GM12878 (cell line): ENCODE data around the gene LKAAEAR1. TPM values are rescaled to one million over a fixed set of nuclear protein-coding genes. Genes with fewer than 3 reads are reported as not detected.

Experiments used
- ATAC-seq: fragments of 200-7000 bp; cut with Tn5 transposase; 3 replicates; pipeline ENCODE4 v1.9.1; 2020; ENCODE audit warnings: mild to moderate bottlenecking, moderate library complexity
- BruUV-seq: library from RNA; stranded (reverse); fragments of 400-500 nt; replicated peaks from 2 replicates; lab custom pipeline; 2021; lab: Mats Ljungman, UMichigan
- CTCF ChIA-PET: fragments of 300-600 bp; sonication (Branson Sonifier 250); formaldehyde crosslinking; extraction: SDS; loops from one replicate; lab custom pipeline; 2021; ENCODE audit warnings: inconsistent platforms; lab: Yijun Ruan, JAX
- POLR2A ChIA-PET: fragments of 350-600 bp; formaldehyde crosslinking; extraction: SDS; loops from one replicate; lab custom pipeline; 2021; ENCODE audit warnings: inconsistent platforms; lab: Charles Lee
- RAD21 ChIA-PET: fragments of 300-600 bp; sonication (Branson Sonifier 250); formaldehyde crosslinking; loops from one replicate; lab custom pipeline; 2023; ENCODE audit warnings: antibody characterized with exemption; ENCODE audit not compliant: unreplicated experiment; lab: Charles Lee
- SMC1A ChIA-PET: fragments of 300-600 bp; sonication (Branson Sonifier 250); formaldehyde crosslinking; loops from one replicate; lab custom pipeline; 2023; ENCODE audit not compliant: unreplicated experiment, uncharacterized antibody; lab: Charles Lee
- DNase-seq: peaks from one replicate; pipeline ENCODE4 v3.0.0-alpha.2; 2011; ENCODE audit warnings: low read depth, low spot score
- FAIRE-seq: peaks from 3 replicates; lab custom pipeline; 2011; peaks lifted over from hg19 to GRCh38; lab: Jason Lieb, UNC
- H2AFZ ChIP-seq: 2 replicates; pipeline ENCODE4 v1.6.0; 2011; ENCODE audit warnings: low read depth, low read length, control low read depth; ENCODE audit not compliant: control insufficient read depth
- H3K27ac ChIP-seq: 2 replicates; pipeline ENCODE4 v1.5.1; 2011; ENCODE audit warnings: control low read depth; ENCODE audit not compliant: control insufficient read depth, insufficient read depth
- H3K27me3 ChIP-seq, 2 experiments: replicated peaks in 1 of 2; 2 replicates each; pipeline versions ENCODE4 v1.6.0 to v1.6.1; 2011; ENCODE audit warnings: low read length in 1 of 2; ENCODE audit not compliant: control insufficient read depth in 2 of 2, insufficient read depth in 2 of 2
- H3K36me3 ChIP-seq, 2 experiments: 2 replicates each; pipeline ENCODE4 v1.5.1; 2011; ENCODE audit warnings: low read length in 1 of 2; ENCODE audit not compliant: control insufficient read depth in 2 of 2, insufficient read depth in 2 of 2
- H3K4me1 ChIP-seq: 2 replicates; pipeline ENCODE4 v1.6.1; 2011; ENCODE audit warnings: mild to moderate bottlenecking, low read length, moderate library complexity, mixed read lengths; ENCODE audit not compliant: control insufficient read depth, insufficient read depth
- H3K4me2 ChIP-seq: 2 replicates; pipeline ENCODE4 v1.6.0; 2011; ENCODE audit warnings: control low read depth; ENCODE audit not compliant: control insufficient read depth, insufficient read depth
- H3K4me3 ChIP-seq: fragments of 200-600 bp; sonication (generic); 2 replicates; pipeline ENCODE4 v1.5.1; 2016
- H3K79me2 ChIP-seq: 2 replicates; pipeline ENCODE4 v1.6.0; 2011; ENCODE audit warnings: low read length; ENCODE audit not compliant: control insufficient read depth, insufficient read depth
- H3K9ac ChIP-seq: 2 replicates; pipeline ENCODE4 v1.8.0; 2011; ENCODE audit warnings: low read length, control low read depth, mixed read lengths; ENCODE audit not compliant: control insufficient read depth, insufficient read depth
- H3K9me3 ChIP-seq: replicated peaks from 3 replicates; pipeline ENCODE4 v1.5.1; 2011; ENCODE audit warnings: mild to moderate bottlenecking, low read length; ENCODE audit not compliant: control insufficient read depth, insufficient read depth
- H4K20me1 ChIP-seq: 2 replicates; pipeline ENCODE4 v1.6.0; 2011; ENCODE audit not compliant: control insufficient read depth, insufficient read depth
- ASH2L ChIP-seq: fragments of 300-600, 200-600 bp; sonication (generic); IDR thresholded peaks from 2 replicates; pipeline ENCODE4 v1.6.1; 2017; ENCODE audit warnings: low read depth, mild to moderate bottlenecking, borderline replicate concordance
- CEBPZ ChIP-seq: fragments of 150-350 bp; IDR thresholded peaks from 2 replicates; pipeline ENCODE4 v1.6.1; 2016; ENCODE audit warnings: low read depth, low read length
- CHD2 ChIP-seq: IDR thresholded peaks from 2 replicates; pipeline ENCODE4 v1.6.1; 2011; ENCODE audit warnings: low read depth, low read length, improper control_type of control experiment, borderline replicate concordance
- E2F4 ChIP-seq: IDR thresholded peaks from 2 replicates; pipeline ENCODE4 v1.6.1; 2012; ENCODE audit warnings: low read depth, low read length, improper control_type of control experiment
- EED ChIP-seq: sonication (generic); IDR thresholded peaks from 2 replicates; pipeline ENCODE4 v1.6.1; 2016; ENCODE audit warnings: antibody characterized with exemption, low read depth
- NFYB ChIP-seq: IDR thresholded peaks from 2 replicates; pipeline ENCODE4 v1.6.1; 2011; ENCODE audit warnings: low read depth, mild to moderate bottlenecking, low read length, improper control_type of control experiment, moderate library complexity; ENCODE audit not compliant: insufficient read depth
- NKRF ChIP-seq: fragments of 450-650 bp; conservative IDR thresholded peaks from 2 replicates; pipeline ENCODE4 v1.6.1; 2017; ENCODE audit warnings: mild to moderate bottlenecking, moderate library complexity
- NRF1 ChIP-seq: conservative IDR thresholded peaks from 2 replicates; pipeline ENCODE4 v1.6.1; 2011; ENCODE audit warnings: mild to moderate bottlenecking, low read depth, low read length, improper control_type of control experiment
- POU2F2 ChIP-seq: IDR thresholded peaks from 3 replicates; pipeline ENCODE4 v1.6.1; 2011; ENCODE audit warnings: low read depth, mild to moderate bottlenecking, low read length, borderline replicate concordance
- RB1 ChIP-seq: fragments of 450-650 bp; formaldehyde crosslinking; IDR thresholded peaks from 2 replicates; pipeline ENCODE4 v1.6.1; 2017; ENCODE audit warnings: mild to moderate bottlenecking, borderline replicate concordance
- SKIL ChIP-seq: fragments of 450-650 bp; IDR thresholded peaks from 2 replicates; pipeline ENCODE4 v1.6.1; 2017; ENCODE audit warnings: mild to moderate bottlenecking, low read depth, inconsistent platforms; ENCODE audit not compliant: poor library complexity, severe bottlenecking
- USF1 ChIP-seq: IDR thresholded peaks from 2 replicates; pipeline ENCODE4 v1.6.1; 2011; ENCODE audit warnings: borderline replicate concordance, low read depth, mild to moderate bottlenecking, moderate library complexity, mixed read lengths, low read length; ENCODE audit not compliant: insufficient read depth; ENCODE audit errors: extremely low read length
- ZNF24 ChIP-seq: fragments of 450-650 bp; IDR thresholded peaks from 2 replicates; pipeline ENCODE4 v1.6.1; 2017; ENCODE audit warnings: antibody characterized with exemption, mild to moderate bottlenecking
- WGBS: methylation state at CpG from one replicate; pipeline ENCODE4 v1.1.6; 2016; ENCODE audit warnings: low lambda C conversion rate; ENCODE audit not compliant: insufficient replicate concordance, insufficient coverage; ENCODE audit errors: missing lambda C conversion rate; 5-methylcytosine and 5-hydroxymethylcytosine counted together
- in situ Hi-C: fragments of 300-500 bp; cut with MboI; formaldehyde crosslinking; loops from 9 replicates; pipeline ENCODE4 v1.14.3; 2018; ENCODE audit warnings: mixed read lengths
- intact Hi-C: fragments of 100-400 bp; cut with micrococcal nuclease; formaldehyde crosslinking; loops from one replicate; pipeline ENCODE4 v1.14.2; 2022; ENCODE audit not compliant: unreplicated experiment
- polyA plus RNA-seq, 11 experiments: library from polyadenylated mRNA; depleted of rRNA in 4 of 11; unstranded in 6 of 11; stranded (reverse) in 5 of 11; fragments of >200 nt; fragmentation: Nextera tagmentation in 4 of 11; fragmentation: Illumina TruSeq in 1 of 11; extraction: Ambion mirVana in 4 of 11; extraction: Trizol in 1 of 11; gene quantifications; 1 replicate in 1 of 11; 2 replicates in 10 of 11; pipeline versions ENCODE4 v1.2.1 to v1.2.3, GENCODE V29; 2011 to 2016; ENCODE audit warnings: inconsistent platforms in 2 of 11, missing spikeins in 2 of 11, low read depth in 1 of 11
- total RNA-seq, 4 experiments: library from RNA; depleted of rRNA in 3 of 4; stranded (reverse); fragments of >200 nt in 3 of 4; fragmentation: Illumina TruSeq in 1 of 4; extraction: Trizol in 1 of 4; gene quantifications; 2 replicates each; pipeline versions ENCODE4 v1.2.1 to v1.2.3, GENCODE V29; 2013 to 2021

The LKAAEAR1 gene
- total and polyA plus RNA-seq, 10 of the 15 experiments (the other 5 are each of a cell fraction or from before 2014, with no cell fraction given) = not detected

GRCh38 chr20:64098471-64099013 lies 14.3 kb upstream of the LKAAEAR1 start:
- Histone ChIP-seq H3K79me2 (no peaks in the 10 kb centered on the region), H3K4me3 (no peak overlapping the region), H3K36me3 (no peaks in the 10 kb centered on the region), H3K9me3 (no peaks in the 10 kb centered on the region), H4K20me1 (no peaks in the 10 kb centered on the region), H3K27me3 (peaks cover 4 to 11% of the 10 kb centered on the region in 2 experiments; a peak in 3 of 4 replicates), H2AFZ (no peak overlapping the region), H3K4me2 (no peak overlapping the region), H3K27ac (no peak overlapping the region), H3K9ac (no peak overlapping the region), H3K4me1 (peaks cover 16% of the 10 kb centered on the region)
- WGBS = 67% methylated on average over 28 of the region's 28 CpGs
- SMC1A ChIA-PET = no interaction called here
- intact Hi-C loops = no loop called here
- FAIRE-seq = no peak
- in situ Hi-C loops = no loop called here
- DNase-seq = no peak
- RAD21 ChIA-PET = interaction anchor here (1.1 kb wide), 1 partner anchor 23 kb away, joined by 3 read pairs; no protein-coding TSS in a partner anchor
- CTCF ChIA-PET = interaction anchor here (1.0 to 2.6 kb wide), 2 partner anchors 15 to 22 kb away, joined by 3 to 7 read pairs; partner anchors contain the start of gene LKAAEAR1
- POLR2A ChIA-PET = no interaction called here
- no TSS peak for BruUV-seq
- no peak for ATAC-seq
- no peak for TF ChIP-seq ZNF24
- TF ChIP-seq USF1 = no peak
- no peak for TF ChIP-seq ASH2L
- TF ChIP-seq NKRF = no peak
- TF ChIP-seq CHD2 = no peak
- no peak for TF ChIP-seq EED
- TF ChIP-seq RB1 = no peak
- no peak for TF ChIP-seq NRF1
- TF ChIP-seq E2F4 = no peak
- no peak for TF ChIP-seq CEBPZ
- TF ChIP-seq NFYB = no peak
- TF ChIP-seq SKIL = no peak
- no peak for TF ChIP-seq POU2F2
